MM.1S (cell line): ENCODE results near the gene GNAI2.

Experiments
- DNase-seq: peaks from one replicate; pipeline ENCODE4 v3.0.0-alpha.2; 2015
- H2AFZ ChIP-seq: fragments of 300-600 bp; sonication (generic); 2 replicates; pipeline ENCODE4 v1.6.0; 2016; ENCODE audit warnings: antibody characterized with exemption, low read length
- H3F3A ChIP-seq: fragments of 300-600 bp; sonication (generic); 2 replicates; pipeline ENCODE4 v1.6.1; 2016; ENCODE audit warnings: mild to moderate bottlenecking, antibody characterized with exemption, low read length, moderate library complexity, mixed read lengths; ENCODE audit not compliant: insufficient read depth
- H3K27ac ChIP-seq: fragments of 300-600 bp; sonication (generic); 2 replicates; pipeline ENCODE4 v1.5.1; 2016; ENCODE audit warnings: mild to moderate bottlenecking, low read length
- H3K27me3 ChIP-seq: fragments of 300-600 bp; sonication (generic); replicated peaks from 2 replicates; pipeline ENCODE4 v1.6.0; 2016; ENCODE audit warnings: low read length; ENCODE audit not compliant: insufficient read depth
- H3K36me3 ChIP-seq: fragments of 300-600 bp; sonication (generic); replicated peaks from 2 replicates; pipeline ENCODE4 v1.6.1; 2016; ENCODE audit warnings: mild to moderate bottlenecking, low read length, mixed read lengths; ENCODE audit not compliant: insufficient read depth
- H3K4me1 ChIP-seq: fragments of 300-600 bp; sonication (generic); 2 replicates; pipeline ENCODE4 v1.6.1; 2016; ENCODE audit warnings: low read length, mixed read lengths
- H3K4me2 ChIP-seq: fragments of 300-600 bp; sonication (generic); 2 replicates; pipeline ENCODE4 v1.6.0; 2016; ENCODE audit warnings: low read depth, low read length
- H3K4me3 ChIP-seq: fragments of 300-600 bp; sonication (generic); 2 replicates; pipeline ENCODE4 v1.5.1; 2016; ENCODE audit warnings: low read length, mixed read lengths
- H3K79me2 ChIP-seq: fragments of 300-600 bp; sonication (generic); 2 replicates; pipeline ENCODE4 v1.6.1; 2016; ENCODE audit warnings: mixed run types, low read length, mixed read lengths
- H3K9ac ChIP-seq: fragments of 300-600 bp; sonication (generic); 2 replicates; pipeline ENCODE4 v1.6.1; 2016; ENCODE audit warnings: low read length, mixed read lengths
- H3K9me2 ChIP-seq: fragments of 300-600 bp; sonication (generic); replicated peaks from 2 replicates; pipeline ENCODE4 v1.6.1; 2016; ENCODE audit warnings: mild to moderate bottlenecking, low read length, mixed read lengths; ENCODE audit not compliant: insufficient read depth
- H3K9me3 ChIP-seq: fragments of 300-600 bp; sonication (generic); replicated peaks from 2 replicates; pipeline ENCODE4 v1.6.1; 2016; ENCODE audit warnings: mild to moderate bottlenecking, low read length, mixed read lengths; ENCODE audit not compliant: insufficient read depth
- H4K20me1 ChIP-seq: fragments of 300-600 bp; sonication (generic); 2 replicates; pipeline ENCODE4 v1.6.1; 2016; ENCODE audit warnings: mild to moderate bottlenecking, low read length, moderate library complexity, mixed read lengths; ENCODE audit not compliant: insufficient read depth
- EZH2 ChIP-seq: fragments of 300-600 bp; sonication (generic); optimal IDR thresholded peaks from 2 replicates; pipeline ENCODE3; 2017; ENCODE audit warnings: low read depth, mild to moderate bottlenecking, antibody characterized with exemption, low read length, mixed read lengths
- EZH2phosphoT487 ChIP-seq: fragments of 300-600 bp; sonication (generic); IDR thresholded peaks from 2 replicates; pipeline ENCODE4 v1.6.1; 2018; ENCODE audit warnings: antibody characterized with exemption, low read length
- TF ChIP-seq, protein P1 (sequence below): fragments of 300-600 bp; sonication (generic); IDR thresholded peaks from 2 replicates; pipeline ENCODE4 v1.5.1; 2016; ENCODE audit warnings: antibody characterized with exemption, low read length, mixed read lengths

The GNAI2 gene

DNA sequence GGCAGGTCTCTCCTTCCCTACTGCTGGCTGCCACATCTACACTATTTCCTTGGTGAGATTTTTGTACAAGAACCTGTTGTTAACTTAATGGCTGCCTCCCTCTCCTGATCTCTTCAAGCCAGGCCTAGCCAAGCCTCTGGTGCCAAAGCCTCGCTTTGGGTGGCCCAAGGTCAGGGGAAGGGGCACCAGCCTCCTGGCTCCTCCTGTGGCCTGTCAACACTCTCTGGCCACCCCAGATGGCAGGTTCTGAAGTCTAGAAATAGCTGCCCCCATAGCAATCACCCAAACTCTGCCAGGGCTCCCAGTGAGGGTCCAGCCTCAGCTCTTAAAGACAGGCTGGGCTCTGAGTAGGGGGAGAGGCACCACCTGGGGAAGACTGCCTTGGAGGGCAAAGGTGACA is 51.3 kb downstream of the GNAI2 start:
- Histone ChIP-seq H2AFZ (no peak overlapping the region), H3K27ac (no peak overlapping the region), H3K4me1 (no peaks in the 10 kb centered on the region; the same call in 1 of the 2 replicates), H3K9ac (no peak overlapping the region), H3K9me2 (no peaks in the 10 kb centered on the region), H4K20me1 (no peaks in the 10 kb centered on the region), H3K4me2 (no peak overlapping the region), H3K9me3 (no peaks in the 10 kb centered on the region), H3K36me3 (peaks cover 15% of the 10 kb centered on the region), H3F3A (no peaks in the 10 kb centered on the region), H3K27me3 (no peaks in the 10 kb centered on the region), H3K79me2 (peaks cover 40% of the 10 kb centered on the region), H3K4me3 (no peak overlapping the region)
- TF ChIP-seq, protein P1, sequence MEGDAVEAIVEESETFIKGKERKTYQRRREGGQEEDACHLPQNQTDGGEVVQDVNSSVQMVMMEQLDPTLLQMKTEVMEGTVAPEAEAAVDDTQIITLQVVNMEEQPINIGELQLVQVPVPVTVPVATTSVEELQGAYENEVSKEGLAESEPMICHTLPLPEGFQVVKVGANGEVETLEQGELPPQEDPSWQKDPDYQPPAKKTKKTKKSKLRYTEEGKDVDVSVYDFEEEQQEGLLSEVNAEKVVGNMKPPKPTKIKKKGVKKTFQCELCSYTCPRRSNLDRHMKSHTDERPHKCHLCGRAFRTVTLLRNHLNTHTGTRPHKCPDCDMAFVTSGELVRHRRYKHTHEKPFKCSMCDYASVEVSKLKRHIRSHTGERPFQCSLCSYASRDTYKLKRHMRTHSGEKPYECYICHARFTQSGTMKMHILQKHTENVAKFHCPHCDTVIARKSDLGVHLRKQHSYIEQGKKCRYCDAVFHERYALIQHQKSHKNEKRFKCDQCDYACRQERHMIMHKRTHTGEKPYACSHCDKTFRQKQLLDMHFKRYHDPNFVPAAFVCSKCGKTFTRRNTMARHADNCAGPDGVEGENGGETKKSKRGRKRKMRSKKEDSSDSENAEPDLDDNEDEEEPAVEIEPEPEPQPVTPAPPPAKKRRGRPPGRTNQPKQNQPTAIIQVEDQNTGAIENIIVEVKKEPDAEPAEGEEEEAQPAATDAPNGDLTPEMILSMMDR, result no peak
- no peak for TF ChIP-seq EZH2
- TF ChIP-seq EZH2phosphoT487, result no peak
- DNase-seq, result no peak

DNA sequence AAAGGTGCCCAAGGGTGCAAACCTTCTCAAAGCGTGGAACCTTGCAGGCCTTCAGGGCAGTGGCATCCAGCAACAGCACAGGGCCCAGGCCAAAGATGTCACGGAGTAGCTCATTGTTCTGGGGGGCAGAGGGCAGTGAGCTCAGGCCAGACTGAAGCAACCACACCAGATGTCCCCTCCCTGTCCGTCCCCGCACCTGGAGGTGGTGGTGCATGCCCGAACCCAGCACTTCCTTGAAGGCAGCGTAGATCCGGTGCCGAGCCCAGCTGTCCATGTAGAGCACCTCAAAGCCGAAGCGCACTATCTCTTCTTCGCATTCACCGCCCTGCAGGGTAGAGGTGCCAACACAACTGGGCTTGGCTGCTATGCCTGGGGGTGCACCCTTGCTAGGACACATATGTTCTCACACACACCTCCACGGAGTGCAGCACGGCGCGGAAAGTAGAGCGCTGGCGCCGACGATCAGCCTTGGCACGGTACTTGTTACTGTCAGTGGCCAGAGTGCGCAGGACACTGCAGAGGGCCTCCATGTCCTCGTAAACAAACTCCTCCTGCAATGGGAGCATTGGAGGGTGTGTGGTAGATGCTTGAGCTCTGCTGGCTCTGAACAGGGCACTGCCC is 52.5 kb downstream of the GNAI2 start:
- Histone ChIP-seq H3K79me2 (peaks cover 40% of the 10 kb centered on the region), H3F3A (no peaks in the 10 kb centered on the region), H3K27me3 (no peaks in the 10 kb centered on the region), H3K4me2 (no peak overlapping the region), H3K9ac (no peak overlapping the region), H3K4me1 (peaks cover 5% of the 10 kb centered on the region; the same call in 1 of the 2 replicates), H2AFZ (no peak overlapping the region), H3K9me2 (no peaks in the 10 kb centered on the region), H3K9me3 (no peaks in the 10 kb centered on the region), H4K20me1 (no peaks in the 10 kb centered on the region), H3K36me3 (peaks cover 15% of the 10 kb centered on the region), H3K4me3 (no peak overlapping the region), H3K27ac (no peak overlapping the region)
- TF ChIP-seq EZH2phosphoT487, result no peak
- TF ChIP-seq, protein P1, result no peak
- TF ChIP-seq EZH2, result no peak
- no peak for DNase-seq

DNA sequence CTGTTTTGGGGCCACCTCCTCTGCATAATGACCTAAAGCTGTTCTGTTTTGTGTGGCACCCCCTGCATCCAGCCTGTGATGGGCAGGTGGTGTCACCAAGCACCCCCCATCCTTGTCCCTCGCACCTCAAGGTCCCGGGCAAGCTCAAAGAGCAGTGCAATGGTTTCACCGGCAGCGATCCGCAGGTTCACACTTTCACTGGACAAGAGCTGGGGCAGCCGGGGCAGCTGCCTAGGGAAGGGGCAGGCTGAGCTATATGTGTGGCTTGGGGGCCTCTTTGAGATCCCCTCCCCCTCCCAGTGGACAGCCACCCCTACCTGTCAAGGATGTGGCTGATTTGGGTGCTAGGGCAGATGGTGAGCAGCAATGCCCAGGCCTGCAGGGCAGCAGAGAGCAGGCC is 53.1 kb downstream of the GNAI2 start:
- no peaks in the 10 kb centered on the region for H3K9me2 ChIP-seq
- H3K9ac ChIP-seq, result no peak overlapping the region
- no peak overlapping the region for H3K4me3 ChIP-seq
- H3K27me3 ChIP-seq, result no peaks in the 10 kb centered on the region
- no peaks in the 10 kb centered on the region for H3K9me3 ChIP-seq
- no peak overlapping the region for H3K27ac ChIP-seq
- no peak overlapping the region for H3K4me2 ChIP-seq
- H4K20me1 ChIP-seq, result no peaks in the 10 kb centered on the region
- H3K4me1 ChIP-seq, result peaks cover 5% of the 10 kb centered on the region; the same call in 1 of the 2 replicates
- no peak for DNase-seq
- H2AFZ ChIP-seq, result no peak overlapping the region
- peaks cover 40% of the 10 kb centered on the region for H3K79me2 ChIP-seq
- H3F3A ChIP-seq, result no peaks in the 10 kb centered on the region
- TF ChIP-seq, protein P1, result no peak
- TF ChIP-seq EZH2phosphoT487, result no peak
- no peak for TF ChIP-seq EZH2
- peaks cover 15% of the 10 kb centered on the region for H3K36me3 ChIP-seq
